Neural cell (in vitro differentiated cells): ENCODE data around the gene SLC16A9. TPM values are rescaled to one million over a fixed set of nuclear protein-coding genes. Genes with fewer than 3 reads are reported as not detected.

Experiments
- H2AFZ ChIP-seq: fragments of 200-600, 300-800 bp; sonication (generic), shearing (Covaris generic); 2 replicates; pipeline ENCODE4 v1.6.0; 2014; ENCODE audit warnings: low read depth, mild to moderate bottlenecking, antibody characterized with exemption, low read length, moderate library complexity
- H3F3A ChIP-seq: fragments of 200-600 bp; shearing (Covaris generic); 2 replicates; pipeline ENCODE4 v1.6.1; 2016; ENCODE audit warnings: mild to moderate bottlenecking, moderate library complexity, mixed read lengths, antibody characterized with exemption, low read length; ENCODE audit not compliant: insufficient read depth, poor library complexity, severe bottlenecking
- H3K27ac ChIP-seq: fragments of 200-600, 300-800 bp; sonication (generic), shearing (Covaris generic); 2 replicates; pipeline ENCODE4 v1.5.1; 2014; ENCODE audit warnings: mild to moderate bottlenecking, low read length, moderate library complexity
- H3K27me3 ChIP-seq: fragments of 300-800, 200-600 bp; sonication (generic), shearing (Covaris generic); 2 replicates; pipeline ENCODE4 v1.6.0; 2014; ENCODE audit warnings: mild to moderate bottlenecking, low read depth, low read length, moderate library complexity; ENCODE audit not compliant: insufficient read depth
- H3K36me3 ChIP-seq: fragments of 300-800, 200-600 bp; sonication (generic), shearing (Covaris generic); 2 replicates; pipeline ENCODE4 v1.5.1; 2014; ENCODE audit warnings: mild to moderate bottlenecking, antibody characterized with exemption, low read length, moderate library complexity; ENCODE audit not compliant: insufficient read depth
- H3K4me2 ChIP-seq: fragments of 300-800, 200-600 bp; sonication (generic), shearing (Covaris generic); 2 replicates; pipeline ENCODE4 v1.6.0; 2014; ENCODE audit warnings: mild to moderate bottlenecking, low read length
- H3K4me3 ChIP-seq: fragments of 300-800, 200-600 bp; sonication (generic), shearing (Covaris generic); 2 replicates; pipeline ENCODE4 v1.5.1; 2014; ENCODE audit warnings: mild to moderate bottlenecking, low read length, moderate library complexity
- H3K79me2 ChIP-seq: fragments of 200-600 bp; shearing (Covaris generic); replicated peaks from 2 replicates; pipeline ENCODE4 v1.6.0; 2014; ENCODE audit warnings: mild to moderate bottlenecking, low read length, moderate library complexity; ENCODE audit not compliant: insufficient read depth
- H3K9ac ChIP-seq: fragments of 300-800, 200-600 bp; sonication (generic), shearing (Covaris generic); 2 replicates; pipeline ENCODE4 v1.6.1; 2016; ENCODE audit warnings: mild to moderate bottlenecking, low read length, mixed read lengths
- H3K9me2 ChIP-seq: fragments of 200-600 bp; shearing (Covaris generic); 2 replicates; pipeline ENCODE4 v1.6.1; 2016; ENCODE audit warnings: mild to moderate bottlenecking, low read length, mixed read lengths; ENCODE audit not compliant: insufficient read depth
- H3K9me3 ChIP-seq: fragments of 200-600, 300-800 bp; sonication (generic), shearing (Covaris generic); 2 replicates; pipeline ENCODE4 v1.6.1; 2016; ENCODE audit warnings: mild to moderate bottlenecking, mixed run types, low read length, moderate library complexity, mixed read lengths
- H4K20me1 ChIP-seq: fragments of 200-600 bp; shearing (Covaris generic); 2 replicates; pipeline ENCODE4 v1.6.1; 2016; ENCODE audit warnings: mild to moderate bottlenecking, mixed run types; ENCODE audit not compliant: insufficient read depth
- CTCF ChIP-seq: fragments of 450-650 bp; IDR thresholded peaks from 2 replicates; pipeline ENCODE4 v1.5.1; 2014; ENCODE audit warnings: antibody characterized with exemption, mild to moderate bottlenecking, moderate library complexity; ENCODE audit not compliant: poor library complexity, severe bottlenecking
- EP300 ChIP-seq: fragments of 450-650 bp; conservative IDR thresholded peaks from 2 replicates; pipeline ENCODE4 v1.6.1; 2014; ENCODE audit warnings: antibody characterized with exemption, mild to moderate bottlenecking, moderate library complexity; ENCODE audit not compliant: poor library complexity, severe bottlenecking
- EZH2 ChIP-seq: fragments of 200-600, 300-800 bp; shearing (Covaris generic), sonication (generic); IDR thresholded peaks from 2 replicates; pipeline ENCODE4 v1.6.1; 2014; ENCODE audit warnings: antibody characterized with exemption, low read length, borderline replicate concordance, mild to moderate bottlenecking; ENCODE audit not compliant: insufficient read depth, poor library complexity, severe bottlenecking
- MXI1 ChIP-seq: fragments of 450-650 bp; conservative IDR thresholded peaks from 2 replicates; pipeline ENCODE4 v1.6.1; 2014; ENCODE audit warnings: antibody characterized with exemption, mild to moderate bottlenecking; ENCODE audit not compliant: poor library complexity, severe bottlenecking
- POLR2AphosphoS5 ChIP-seq: IDR thresholded peaks from 2 replicates; pipeline ENCODE4 v1.6.1; 2012
- RAD21 ChIP-seq: fragments of 450-650 bp; conservative IDR thresholded peaks from 2 replicates; pipeline ENCODE4 v1.6.1; 2014; ENCODE audit warnings: antibody characterized with exemption, mild to moderate bottlenecking, moderate library complexity
- SMC3 ChIP-seq: fragments of 450-650 bp; conservative IDR thresholded peaks from 2 replicates; pipeline ENCODE4 v1.6.1; 2014; ENCODE audit warnings: antibody characterized with exemption, mild to moderate bottlenecking, moderate library complexity; ENCODE audit not compliant: poor library complexity
- TAF1 ChIP-seq: IDR thresholded peaks from 2 replicates; pipeline ENCODE4 v1.6.1; 2012; ENCODE audit warnings: low read depth
- polyA plus RNA-seq: library from polyadenylated mRNA; depleted of rRNA; stranded (reverse); fragments of >200 nt; gene quantifications from 2 replicates; pipeline ENCODE4 v1.2.3, GENCODE V29; 2014
- TF ChIP-seq, protein P1 (sequence below): IDR thresholded peaks from 2 replicates; pipeline ENCODE4 v1.6.1; 2012; ENCODE audit warnings: borderline replicate concordance

Gene SLC16A9
- polyA plus RNA-seq, 1 donor from 2014 or later: 208 TPM

DNA sequence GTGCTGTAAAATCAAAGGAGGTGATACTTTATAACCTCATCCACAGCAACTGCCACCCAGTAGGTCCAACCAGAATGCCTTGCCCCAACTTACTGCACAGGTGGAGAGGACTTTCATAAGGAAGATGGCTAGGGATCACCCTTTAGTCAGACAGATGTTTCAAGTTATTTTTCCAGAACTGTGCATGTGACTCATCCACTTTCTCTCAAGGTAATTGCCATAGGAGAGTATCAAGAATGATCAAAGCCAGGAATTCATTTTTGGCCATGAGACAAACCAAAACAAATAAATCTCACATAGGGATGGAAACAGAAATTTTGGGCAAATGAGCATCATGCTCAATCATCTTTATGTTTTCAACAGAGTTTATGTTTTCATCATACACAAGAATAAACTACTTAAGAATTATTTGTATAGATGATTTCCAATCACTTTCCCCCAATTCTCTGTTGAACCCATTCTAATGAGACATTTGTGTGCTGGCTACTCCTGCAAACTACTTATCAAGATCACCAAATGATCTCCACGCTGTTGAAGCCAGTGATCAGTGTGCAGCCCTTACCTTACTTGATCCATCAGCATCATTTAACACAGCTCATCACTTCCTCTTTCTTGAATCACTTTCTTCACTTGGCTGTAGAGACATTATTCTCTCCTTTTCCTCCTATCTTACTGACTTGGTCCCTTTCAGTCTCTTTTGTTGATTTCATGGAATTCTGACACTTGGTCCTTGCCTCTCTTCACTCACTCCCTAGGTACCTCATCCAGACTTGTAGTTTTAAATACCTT is 74.0 kb downstream of the SLC16A9 start:
- Histone ChIP-seq H3K27me3 (no peaks in the 10 kb centered on the region), H3K27ac (no peak overlapping the region), H3K36me3 (no peaks in the 10 kb centered on the region), H2AFZ (no peak overlapping the region), H3K9me2 (no peaks in the 10 kb centered on the region), H3K79me2 (no peaks in the 10 kb centered on the region), H3K4me2 (no peak overlapping the region), H3K4me3 (no peak overlapping the region), H4K20me1 (no peaks in the 10 kb centered on the region), H3K9ac (no peak overlapping the region), H3F3A (no peaks in the 10 kb centered on the region), H3K9me3 (no peaks in the 10 kb centered on the region)
- no peak for TF ChIP-seq EZH2
- TF ChIP-seq MXI1: no peak
- no peak for TF ChIP-seq TAF1
- TF ChIP-seq RAD21: no peak
- no peak for TF ChIP-seq POLR2AphosphoS5
- TF ChIP-seq, protein P1, sequence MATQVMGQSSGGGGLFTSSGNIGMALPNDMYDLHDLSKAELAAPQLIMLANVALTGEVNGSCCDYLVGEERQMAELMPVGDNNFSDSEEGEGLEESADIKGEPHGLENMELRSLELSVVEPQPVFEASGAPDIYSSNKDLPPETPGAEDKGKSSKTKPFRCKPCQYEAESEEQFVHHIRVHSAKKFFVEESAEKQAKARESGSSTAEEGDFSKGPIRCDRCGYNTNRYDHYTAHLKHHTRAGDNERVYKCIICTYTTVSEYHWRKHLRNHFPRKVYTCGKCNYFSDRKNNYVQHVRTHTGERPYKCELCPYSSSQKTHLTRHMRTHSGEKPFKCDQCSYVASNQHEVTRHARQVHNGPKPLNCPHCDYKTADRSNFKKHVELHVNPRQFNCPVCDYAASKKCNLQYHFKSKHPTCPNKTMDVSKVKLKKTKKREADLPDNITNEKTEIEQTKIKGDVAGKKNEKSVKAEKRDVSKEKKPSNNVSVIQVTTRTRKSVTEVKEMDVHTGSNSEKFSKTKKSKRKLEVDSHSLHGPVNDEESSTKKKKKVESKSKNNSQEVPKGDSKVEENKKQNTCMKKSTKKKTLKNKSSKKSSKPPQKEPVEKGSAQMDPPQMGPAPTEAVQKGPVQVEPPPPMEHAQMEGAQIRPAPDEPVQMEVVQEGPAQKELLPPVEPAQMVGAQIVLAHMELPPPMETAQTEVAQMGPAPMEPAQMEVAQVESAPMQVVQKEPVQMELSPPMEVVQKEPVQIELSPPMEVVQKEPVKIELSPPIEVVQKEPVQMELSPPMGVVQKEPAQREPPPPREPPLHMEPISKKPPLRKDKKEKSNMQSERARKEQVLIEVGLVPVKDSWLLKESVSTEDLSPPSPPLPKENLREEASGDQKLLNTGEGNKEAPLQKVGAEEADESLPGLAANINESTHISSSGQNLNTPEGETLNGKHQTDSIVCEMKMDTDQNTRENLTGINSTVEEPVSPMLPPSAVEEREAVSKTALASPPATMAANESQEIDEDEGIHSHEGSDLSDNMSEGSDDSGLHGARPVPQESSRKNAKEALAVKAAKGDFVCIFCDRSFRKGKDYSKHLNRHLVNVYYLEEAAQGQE: no peak
- no peak for TF ChIP-seq CTCF
- no peak for TF ChIP-seq EP300
- no peak for TF ChIP-seq SMC3

DNA sequence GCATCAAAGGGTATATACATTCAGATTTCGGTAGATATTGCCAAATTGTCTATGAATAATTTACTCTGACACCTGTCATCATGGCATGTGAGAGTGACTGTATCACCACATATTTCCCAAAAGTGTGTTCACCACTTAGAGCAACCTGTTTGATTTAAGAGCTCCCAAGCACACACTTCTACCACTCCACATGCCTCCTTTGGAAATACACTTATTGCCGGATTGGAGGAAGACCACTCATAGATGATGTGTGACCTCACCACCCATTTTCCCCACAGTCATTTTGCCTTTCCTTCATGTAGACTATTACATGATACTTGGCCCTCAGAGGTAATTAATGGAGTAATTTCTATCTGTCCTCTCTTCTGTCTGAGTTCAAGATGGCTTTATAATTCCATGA is 75.5 kb downstream of the SLC16A9 start:
- no peaks in the 10 kb centered on the region for H3K79me2 ChIP-seq
- no peaks in the 10 kb centered on the region for H3K36me3 ChIP-seq
- H3K27me3 ChIP-seq: no peaks in the 10 kb centered on the region
- H4K20me1 ChIP-seq: no peaks in the 10 kb centered on the region
- no peak overlapping the region for H3K4me3 ChIP-seq
- no peaks in the 10 kb centered on the region for H3K9me2 ChIP-seq
- no peak overlapping the region for H3K4me2 ChIP-seq
- TF ChIP-seq RAD21 (no peak), EP300 (no peak), MXI1 (no peak)
- no peaks in the 10 kb centered on the region for H3K9me3 ChIP-seq
- no peak overlapping the region for H2AFZ ChIP-seq
- no peak overlapping the region for H3K27ac ChIP-seq
- H3F3A ChIP-seq: no peaks in the 10 kb centered on the region
- no peak overlapping the region for H3K9ac ChIP-seq
